Measurements from ENCODE around the gene IRAK3.

DNA sequence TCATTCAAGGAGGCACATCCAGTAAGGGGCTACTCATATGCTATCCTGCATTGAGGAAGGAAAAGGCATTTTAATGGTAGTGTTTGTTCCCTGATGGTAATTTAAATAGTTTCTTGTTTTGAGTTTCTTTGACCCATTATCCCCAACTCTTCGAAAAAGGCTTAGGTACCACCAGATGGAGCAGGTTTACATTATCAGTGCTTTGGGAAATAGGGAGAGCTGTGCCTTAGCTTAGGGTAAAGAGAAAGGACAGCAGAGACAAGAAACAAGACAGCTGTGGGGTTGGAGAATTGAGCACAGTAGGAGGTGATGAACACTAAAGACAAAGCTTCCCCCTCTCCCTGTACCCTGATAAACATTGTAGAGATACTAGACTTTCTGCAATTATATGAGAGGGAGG is 84.1 kb downstream of the IRAK3 start:
- TF ChIP-seq CTCF (IDR thresholded peaks at IDR 0.05; ENCODE audit: insufficient read depth, low read length, poor library complexity, severe bottlenecking) (no peak), EZH2phosphoT487 (conservative IDR thresholded peaks at IDR 0.05; ENCODE audit: low read length) (no peak)

All from SU-DHL-6 (cell line).